Measurements from ENCODE around the gene BOLA1. TPM values are rescaled to one million over a fixed set of nuclear protein-coding genes. Genes with fewer than 3 reads are reported as not detected.
"Not testable (repeated sequence)": the region's sequence is repeated elsewhere in the genome, so short reads cannot be mapped to it uniquely, and the experiment has no call there.

Gene BOLA1
- total and polyA plus RNA-seq, 2 donors: 33.3 to 44.7 TPM

- H3K27ac ChIP-seq (ENCODE audit: low read depth in 1 of 2, low read length in 1 of 2); H3K9me3 ChIP-seq (ENCODE audit: control insufficient read depth in 2 of 2, insufficient read depth in 1 of 2, low read length in 1 of 2); H3K36me3 ChIP-seq (ENCODE audit: control insufficient read depth in 2 of 2, insufficient read depth in 2 of 2, low read length in 1 of 2); H3K4me1 ChIP-seq (ENCODE audit: control insufficient read depth in 2 of 2, insufficient read depth in 2 of 2, low read length in 2 of 2); H3K27me3 ChIP-seq (ENCODE audit: control insufficient read depth in 2 of 2, insufficient read depth in 1 of 2, low read length in 1 of 2); H3K4me3 ChIP-seq (ENCODE audit: low read length in 2 of 2); DNase-seq (ENCODE audit: low read depth in 6 of 9, low spot score in 9 of 9): not testable (repeated sequence)
- WGBS: no CpG with 5 or more reads among the region's 32 CpGs
Measured at GRCh38 chr1:149861497-149862054, 37.8 kb upstream of the BOLA1 start.

GRCh38 chr1:149866887-149867286 lies 32.5 kb upstream of the BOLA1 start:
- not testable (repeated sequence) for H3K9me3 ChIP-seq (ENCODE audit: control insufficient read depth in 2 of 2, insufficient read depth in 1 of 2, low read length in 1 of 2); H3K36me3 ChIP-seq (ENCODE audit: control insufficient read depth in 2 of 2, insufficient read depth in 2 of 2, low read length in 1 of 2); H3K4me3 ChIP-seq (ENCODE audit: low read length in 2 of 2); H3K27me3 ChIP-seq (ENCODE audit: control insufficient read depth in 2 of 2, insufficient read depth in 1 of 2, low read length in 1 of 2); DNase-seq (ENCODE audit: low read depth in 6 of 9, low spot score in 9 of 9); H3K27ac ChIP-seq (ENCODE audit: low read depth in 1 of 2, low read length in 1 of 2); H3K4me1 ChIP-seq (ENCODE audit: control insufficient read depth in 2 of 2, insufficient read depth in 2 of 2, low read length in 2 of 2)
- WGBS: no CpG with 5 or more reads among the region's 2 CpGs

GRCh38 chr1:149873060-149873459 lies 26.3 kb upstream of the BOLA1 start:
- H3K27ac ChIP-seq (ENCODE audit: low read depth in 1 of 2, low read length in 1 of 2); DNase-seq (ENCODE audit: low read depth in 6 of 9, low spot score in 9 of 9); H3K36me3 ChIP-seq (ENCODE audit: control insufficient read depth in 2 of 2, insufficient read depth in 2 of 2, low read length in 1 of 2); H3K27me3 ChIP-seq (ENCODE audit: control insufficient read depth in 2 of 2, insufficient read depth in 1 of 2, low read length in 1 of 2); H3K4me3 ChIP-seq (ENCODE audit: low read length in 2 of 2); H3K4me1 ChIP-seq (ENCODE audit: control insufficient read depth in 2 of 2, insufficient read depth in 2 of 2, low read length in 2 of 2); H3K9me3 ChIP-seq (ENCODE audit: control insufficient read depth in 2 of 2, insufficient read depth in 1 of 2, low read length in 1 of 2): not testable (repeated sequence)
- WGBS: no CpG with 5 or more reads among the region's 4 CpGs

- no peak overlapping the region for H3K27ac ChIP-seq (ENCODE audit: low read depth in 1 of 2, low read length in 1 of 2)
- no peaks in the 10 kb centered on the region for H3K27me3 ChIP-seq (ENCODE audit: control insufficient read depth in 2 of 2, insufficient read depth in 1 of 2, low read length in 1 of 2)
- WGBS: 96% methylated on average over 7 of the region's 7 CpGs
- no peak overlapping the region for H3K4me3 ChIP-seq (ENCODE audit: low read length in 2 of 2)
- H3K4me1 ChIP-seq (ENCODE audit: control insufficient read depth in 2 of 2, insufficient read depth in 2 of 2, low read length in 2 of 2): peaks cover 9 to 16% of the 10 kb centered on the region in 2 donors
- H3K36me3 ChIP-seq (ENCODE audit: control insufficient read depth in 2 of 2, insufficient read depth in 2 of 2, low read length in 1 of 2): no peaks in the 10 kb centered on the region
- DNase-seq (ENCODE audit: low read depth in 6 of 9, low spot score in 9 of 9): no peak
- H3K9me3 ChIP-seq (ENCODE audit: control insufficient read depth in 2 of 2, insufficient read depth in 1 of 2, low read length in 1 of 2): no peaks in the 10 kb centered on the region
Measured at GRCh38 chr1:149877211-149877946, 22.0 kb upstream of the BOLA1 start.

DNA sequence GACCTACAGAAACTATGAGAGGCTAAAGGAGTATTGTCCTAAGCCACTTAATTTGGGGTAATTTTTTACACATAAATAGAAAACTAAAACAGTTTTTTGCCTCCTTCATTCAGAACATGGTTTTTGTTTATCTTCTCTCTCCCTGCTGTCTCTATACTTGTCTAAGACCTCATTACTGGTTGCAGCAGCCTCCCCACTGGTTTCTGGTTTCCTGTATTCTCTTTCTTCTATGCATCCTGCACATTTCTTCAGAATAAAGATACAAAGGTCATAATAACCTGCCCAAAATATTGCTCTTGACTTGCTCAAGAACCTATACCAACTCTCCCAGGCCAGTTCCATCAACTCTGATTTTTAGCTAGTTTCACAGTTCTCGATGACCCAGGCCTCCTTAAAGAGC lies 19.8 kb upstream of the BOLA1 start:
- H3K9me3 ChIP-seq (ENCODE audit: control insufficient read depth in 2 of 2, insufficient read depth in 1 of 2, low read length in 1 of 2): no peaks in the 10 kb centered on the region
- 96% methylated on average over 1 of the region's 1 CpG for WGBS
- no peaks in the 10 kb centered on the region for H3K36me3 ChIP-seq (ENCODE audit: control insufficient read depth in 2 of 2, insufficient read depth in 2 of 2, low read length in 1 of 2)
- H3K27ac ChIP-seq (ENCODE audit: low read depth in 1 of 2, low read length in 1 of 2): peak overlapping the region; percentile 83 to 86
- DNase-seq (ENCODE audit: low read depth in 6 of 9, low spot score in 9 of 9): peak in 4 of 9 donors; percentile 38 to 80 (median 50)
- no peaks in the 10 kb centered on the region for H3K27me3 ChIP-seq (ENCODE audit: control insufficient read depth in 2 of 2, insufficient read depth in 1 of 2, low read length in 1 of 2)
- H3K4me1 ChIP-seq (ENCODE audit: control insufficient read depth in 2 of 2, insufficient read depth in 2 of 2, low read length in 2 of 2): peaks cover 20 to 28% of the 10 kb centered on the region in 2 donors
- no peak overlapping the region for H3K4me3 ChIP-seq (ENCODE audit: low read length in 2 of 2)

- DNase-seq (ENCODE audit: low read depth in 6 of 9, low spot score in 9 of 9): no peak
Measured at GRCh38 chr1:149881876-149882275, 17.5 kb upstream of the BOLA1 start.

GRCh38 chr1:149883598-149884247 lies 15.6 kb upstream of the BOLA1 start:
- Histone ChIP-seq H3K9me3 (ENCODE audit: control insufficient read depth in 2 of 2, insufficient read depth in 1 of 2, low read length in 1 of 2) (no peaks in the 10 kb centered on the region), H3K27me3 (ENCODE audit: control insufficient read depth in 2 of 2, insufficient read depth in 1 of 2, low read length in 1 of 2) (no peaks in the 10 kb centered on the region), H3K36me3 (ENCODE audit: control insufficient read depth in 2 of 2, insufficient read depth in 2 of 2, low read length in 1 of 2) (no peaks in the 10 kb centered on the region), H3K27ac (ENCODE audit: low read depth in 1 of 2, low read length in 1 of 2) (peak overlapping the region in 1 of 2 donors; percentile 96), H3K4me1 (ENCODE audit: control insufficient read depth in 2 of 2, insufficient read depth in 2 of 2, low read length in 2 of 2) (peaks cover 22 to 44% of the 10 kb centered on the region in 2 donors), H3K4me3 (ENCODE audit: low read length in 2 of 2) (peak overlapping the region; percentile 65 to 71)
- DNase-seq (ENCODE audit: low read depth in 6 of 9, low spot score in 9 of 9): no peak
- 96% methylated on average over 3 of the region's 3 CpGs for WGBS

More at GRCh38 chr1:149881876-149882275, 17.5 kb upstream of the BOLA1 start:
- Histone ChIP-seq H3K27me3 (ENCODE audit: control insufficient read depth in 2 of 2, insufficient read depth in 1 of 2, low read length in 1 of 2) (no peaks in the 10 kb centered on the region), H3K36me3 (ENCODE audit: control insufficient read depth in 2 of 2, insufficient read depth in 2 of 2, low read length in 1 of 2) (no peaks in the 10 kb centered on the region), H3K4me3 (ENCODE audit: low read length in 2 of 2) (no peak overlapping the region), H3K27ac (ENCODE audit: low read depth in 1 of 2, low read length in 1 of 2) (no peak overlapping the region), H3K9me3 (ENCODE audit: control insufficient read depth in 2 of 2, insufficient read depth in 1 of 2, low read length in 1 of 2) (no peaks in the 10 kb centered on the region), H3K4me1 (ENCODE audit: control insufficient read depth in 2 of 2, insufficient read depth in 2 of 2, low read length in 2 of 2) (peaks cover 21 to 36% of the 10 kb centered on the region in 2 donors)
- WGBS: 97% methylated on average over 1 of the region's 1 CpG

- peak in 3 of 9 donors; percentile 44 to 72 (median 49) for DNase-seq (ENCODE audit: low read depth in 6 of 9, low spot score in 9 of 9)
- peak overlapping the region; percentile 65 to 71 for H3K4me3 ChIP-seq (ENCODE audit: low read length in 2 of 2)
- H3K4me1 ChIP-seq (ENCODE audit: control insufficient read depth in 2 of 2, insufficient read depth in 2 of 2, low read length in 2 of 2): peaks cover 17 to 43% of the 10 kb centered on the region in 2 donors
- no peaks in the 10 kb centered on the region for H3K27me3 ChIP-seq (ENCODE audit: control insufficient read depth in 2 of 2, insufficient read depth in 1 of 2, low read length in 1 of 2)
- WGBS: 6% methylated on average over 9 of the region's 9 CpGs
- H3K36me3 ChIP-seq (ENCODE audit: control insufficient read depth in 2 of 2, insufficient read depth in 2 of 2, low read length in 1 of 2): no peaks in the 10 kb centered on the region
- H3K27ac ChIP-seq (ENCODE audit: low read depth in 1 of 2, low read length in 1 of 2): peak overlapping the region; percentile 96
- no peaks in the 10 kb centered on the region for H3K9me3 ChIP-seq (ENCODE audit: control insufficient read depth in 2 of 2, insufficient read depth in 1 of 2, low read length in 1 of 2)
Measured at GRCh38 chr1:149884433-149885338, 14.7 kb upstream of the BOLA1 start.

Measured in thymus (tissue), 11 donors.